BJ (cell line): ENCODE data around the gene CSTF2T. TPM values are rescaled to one million over a fixed set of nuclear protein-coding genes. Genes with fewer than 3 reads are reported as not detected.

Source experiments
- CTCF ChIA-PET: fragments of 350-600 bp; formaldehyde crosslinking; extraction: SDS; loops from one replicate; lab custom pipeline; 2021; ENCODE audit warnings: antibody characterized with exemption, inconsistent platforms; lab: Yijun Ruan, JAX
- POLR2A ChIA-PET: fragments of 300-600 bp; sonication (Branson Sonifier 250); formaldehyde crosslinking; extraction: SDS; loops from one replicate; lab custom pipeline; 2021; ENCODE audit warnings: antibody characterized with exemption; lab: Charles Lee
- DNase-seq: peaks from one replicate; pipeline ENCODE4 v3.0.0-alpha.2; 2011; ENCODE audit warnings: low read depth
- H3K27me3 ChIP-seq: 2 replicates; pipeline ENCODE4 v1.6.0; 2011; ENCODE audit warnings: low read length; ENCODE audit not compliant: control insufficient read depth, insufficient read depth
- H3K36me3 ChIP-seq: 2 replicates; pipeline ENCODE4 v1.5.1; 2011; ENCODE audit warnings: low read length; ENCODE audit not compliant: control insufficient read depth, insufficient read depth
- H3K4me3 ChIP-seq: 2 replicates; pipeline ENCODE4 v1.5.1; 2011; ENCODE audit warnings: low read depth, mild to moderate bottlenecking, control low read depth, low read length
- polyA plus RNA-seq: library from polyadenylated mRNA; depleted of rRNA; stranded (reverse); fragments of >200 nt; gene quantifications from 2 replicates; pipeline ENCODE4 v1.2.3, GENCODE V29; 2011
- TF ChIP-seq, protein P1 (sequence below): IDR thresholded peaks from 2 replicates; pipeline ENCODE4 v1.5.1; 2011; ENCODE audit warnings: low read depth, mild to moderate bottlenecking, control low read depth, inconsistent platforms, low read length, moderate library complexity; ENCODE audit not compliant: insufficient read depth

The CSTF2T gene
- polyA plus RNA-seq, 1 experiment = 4.2 TPM

DNA sequence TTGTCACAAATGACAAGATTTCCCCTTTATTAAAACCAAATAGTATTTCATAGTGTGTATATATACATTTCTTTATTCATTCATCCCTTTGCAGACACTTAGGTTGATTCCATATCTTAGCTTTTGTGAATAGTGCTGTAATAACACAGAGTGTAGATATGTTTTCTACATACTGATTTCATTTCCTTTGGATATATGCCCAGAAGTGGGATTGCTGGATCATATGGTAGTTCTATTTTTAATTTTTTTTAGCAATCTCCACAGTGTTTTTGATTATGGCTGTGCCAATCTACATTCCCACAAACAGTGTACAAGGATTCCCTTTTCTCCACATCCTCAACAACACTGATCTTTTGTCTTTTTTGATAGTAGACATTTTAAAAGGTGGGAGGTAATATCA is 46.4 kb downstream of the CSTF2T start:
- no peak for DNase-seq

GRCh38 chr10:51651063-51651462 is 48.3 kb downstream of the CSTF2T start:
- POLR2A ChIA-PET = no interaction called here
- CTCF ChIA-PET = no interaction called here
- TF ChIP-seq, protein P1, sequence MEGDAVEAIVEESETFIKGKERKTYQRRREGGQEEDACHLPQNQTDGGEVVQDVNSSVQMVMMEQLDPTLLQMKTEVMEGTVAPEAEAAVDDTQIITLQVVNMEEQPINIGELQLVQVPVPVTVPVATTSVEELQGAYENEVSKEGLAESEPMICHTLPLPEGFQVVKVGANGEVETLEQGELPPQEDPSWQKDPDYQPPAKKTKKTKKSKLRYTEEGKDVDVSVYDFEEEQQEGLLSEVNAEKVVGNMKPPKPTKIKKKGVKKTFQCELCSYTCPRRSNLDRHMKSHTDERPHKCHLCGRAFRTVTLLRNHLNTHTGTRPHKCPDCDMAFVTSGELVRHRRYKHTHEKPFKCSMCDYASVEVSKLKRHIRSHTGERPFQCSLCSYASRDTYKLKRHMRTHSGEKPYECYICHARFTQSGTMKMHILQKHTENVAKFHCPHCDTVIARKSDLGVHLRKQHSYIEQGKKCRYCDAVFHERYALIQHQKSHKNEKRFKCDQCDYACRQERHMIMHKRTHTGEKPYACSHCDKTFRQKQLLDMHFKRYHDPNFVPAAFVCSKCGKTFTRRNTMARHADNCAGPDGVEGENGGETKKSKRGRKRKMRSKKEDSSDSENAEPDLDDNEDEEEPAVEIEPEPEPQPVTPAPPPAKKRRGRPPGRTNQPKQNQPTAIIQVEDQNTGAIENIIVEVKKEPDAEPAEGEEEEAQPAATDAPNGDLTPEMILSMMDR = no peak
- Histone ChIP-seq H3K27me3 (no peaks in the 10 kb centered on the region), H3K36me3 (no peaks in the 10 kb centered on the region), H3K4me3 (no peak overlapping the region)
- DNase-seq = no peak

More for the DNA sequence above, 46.4 kb downstream of the CSTF2T start:
- TF ChIP-seq, protein P1 = no peak
- Histone ChIP-seq H3K27me3 (no peaks in the 10 kb centered on the region), H3K36me3 (no peaks in the 10 kb centered on the region), H3K4me3 (no peak overlapping the region)
- ChIA-PET CTCF (no interaction called here), POLR2A (no interaction called here)

- Histone ChIP-seq H3K27me3 (no peaks in the 10 kb centered on the region), H3K36me3 (no peaks in the 10 kb centered on the region), H3K4me3 (no peak overlapping the region)
- CTCF ChIA-PET = no interaction called here
- no peak for DNase-seq
- POLR2A ChIA-PET = no interaction called here
- TF ChIP-seq, protein P1 = no peak
Observed at GRCh38 chr10:51649064-51649463, 50.3 kb downstream of the CSTF2T start.
